Urinary bladder (tissue), 4 donors: Measurements from ENCODE around the gene ADCY10. TPM values are rescaled to one million over a fixed set of nuclear protein-coding genes. Genes with fewer than 3 reads are reported as not detected.

Experiments used
- DNase-seq: peaks from one replicate; pipeline ENCODE4 v3.0.0-alpha.2; 2015; ENCODE audit errors: extremely low spot score
- H3K27ac ChIP-seq: one replicate; pipeline ENCODE4 v1.5.1; 2013; ENCODE audit warnings: low read depth, mild to moderate bottlenecking, moderate library complexity
- H3K36me3 ChIP-seq: one replicate; pipeline ENCODE4 v1.6.1; 2013; ENCODE audit warnings: mild to moderate bottlenecking, moderate library complexity; ENCODE audit not compliant: insufficient read depth
- H3K4me1 ChIP-seq: one replicate; pipeline ENCODE4 v1.6.1; 2013; ENCODE audit warnings: mild to moderate bottlenecking, moderate library complexity; ENCODE audit not compliant: insufficient read depth
- H3K4me3 ChIP-seq: one replicate; pipeline ENCODE4 v1.5.1; 2013; ENCODE audit warnings: low read depth, low read length
- WGBS: extraction: QIAGEN DNeasy Blood & Tissue Kit; methylation state at CpG from one replicate; pipeline ENCODE4 v1.1.7; 2013; 5-methylcytosine and 5-hydroxymethylcytosine counted together
- polyA plus RNA-seq: library from polyadenylated mRNA; stranded (reverse); fragments of 200-250 nt; gene quantifications from one replicate; pipeline ENCODE4 v1.2.3, GENCODE V29; 2013
- total RNA-seq: library from RNA; depleted of rRNA; stranded (reverse); fragments of >200 nt; gene quantifications from one replicate; pipeline ENCODE4 v1.2.3, GENCODE V29; 2014
- donor health status: healthy with polysubstance abuse.
- donor health status: healthy.

ADCY10 gene
- total and polyA plus RNA-seq, 2 donors: 0.06 to 0.37 TPM

DNA sequence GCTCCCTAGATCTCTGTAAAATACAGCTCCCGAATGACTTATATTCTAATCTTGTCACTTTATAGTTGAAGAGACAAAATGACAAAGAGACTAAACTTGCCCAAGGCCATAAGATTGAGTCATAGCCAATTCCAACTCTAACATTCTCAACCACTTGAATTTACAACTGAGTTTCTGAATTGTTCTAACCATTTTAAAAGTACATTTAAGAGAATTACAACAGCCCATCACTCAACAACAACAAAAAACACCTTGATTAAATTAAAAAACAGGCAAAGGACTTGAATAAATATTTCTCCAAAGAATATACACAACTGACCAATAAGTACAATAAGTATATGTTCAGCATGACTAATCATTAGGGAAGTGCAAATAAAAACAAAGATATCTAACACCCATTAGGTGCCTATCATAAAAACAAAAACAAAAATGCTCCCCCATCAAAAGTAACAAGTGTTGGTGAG lies 8.7 kb upstream of the ADCY10 start:
- 88% methylated on average over 1 of the region's 1 CpG for WGBS
- DNase-seq: no peak
- H3K27ac ChIP-seq: no peak overlapping the region
- no peaks in the 10 kb centered on the region for H3K4me1 ChIP-seq
- H3K36me3 ChIP-seq: no peaks in the 10 kb centered on the region
- no peak overlapping the region for H3K4me3 ChIP-seq

DNA sequence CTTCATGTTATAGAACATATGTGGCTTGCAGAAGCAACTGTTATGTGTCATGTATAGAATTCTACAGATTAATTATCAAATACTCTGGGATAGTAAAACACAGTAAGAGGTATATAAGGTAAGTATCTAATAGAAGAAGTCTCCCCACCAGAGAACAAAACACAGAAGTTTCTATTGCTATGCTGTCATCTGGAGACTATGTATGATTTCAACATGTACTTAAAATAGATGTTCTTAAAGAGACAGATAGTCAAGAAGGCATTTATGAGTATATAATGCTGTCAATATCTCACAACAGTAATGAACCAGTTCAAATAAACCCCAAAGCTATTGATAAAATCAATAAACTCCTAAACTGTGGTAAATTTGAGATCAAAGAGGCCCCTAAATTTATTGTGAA lies 8.1 kb upstream of the ADCY10 start:
- H3K4me1 ChIP-seq: no peaks in the 10 kb centered on the region
- no peaks in the 10 kb centered on the region for H3K36me3 ChIP-seq
- DNase-seq: no peak
- no peak overlapping the region for H3K4me3 ChIP-seq
- no peak overlapping the region for H3K27ac ChIP-seq

DNA sequence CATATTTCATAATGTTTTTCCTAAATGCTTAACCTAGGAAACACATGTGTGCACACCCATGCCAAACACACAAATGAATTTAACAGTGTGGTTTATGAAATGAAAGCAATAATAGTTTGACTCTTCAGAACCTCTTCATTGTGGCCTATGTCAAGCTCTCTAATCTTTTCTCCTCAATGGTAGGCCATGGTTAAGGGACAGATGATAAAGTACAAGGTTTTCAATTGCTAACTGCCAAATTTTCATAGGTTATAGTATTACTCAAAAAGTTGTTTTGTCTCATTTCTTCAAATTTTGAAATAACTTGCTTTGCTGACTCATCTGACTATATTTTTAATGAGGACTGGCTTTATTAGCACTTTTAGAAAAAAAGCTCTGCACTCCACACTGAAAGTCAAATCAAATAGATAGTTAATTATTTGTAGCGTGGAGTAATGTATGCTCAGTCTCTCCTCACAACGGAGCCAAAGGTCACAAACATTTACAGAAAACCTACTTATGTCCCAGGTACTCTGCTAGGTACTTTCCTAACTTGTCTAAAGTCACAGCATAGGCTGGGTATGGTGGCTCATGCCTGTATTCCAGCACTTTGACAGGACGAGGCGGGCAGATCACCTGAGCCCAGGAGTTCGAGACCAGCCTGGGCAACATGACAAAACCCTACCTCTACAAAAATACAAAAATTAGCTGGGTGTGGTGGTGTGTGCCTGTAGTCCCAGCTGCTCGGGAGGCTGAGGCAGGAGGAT lies 3.0 kb upstream of the ADCY10 start:
- H3K27ac ChIP-seq: no peak overlapping the region
- 97% methylated on average over 6 of the region's 6 CpGs for WGBS
- no peaks in the 10 kb centered on the region for H3K36me3 ChIP-seq
- no peaks in the 10 kb centered on the region for H3K4me1 ChIP-seq
- DNase-seq: no peak
- no peak overlapping the region for H3K4me3 ChIP-seq

DNA sequence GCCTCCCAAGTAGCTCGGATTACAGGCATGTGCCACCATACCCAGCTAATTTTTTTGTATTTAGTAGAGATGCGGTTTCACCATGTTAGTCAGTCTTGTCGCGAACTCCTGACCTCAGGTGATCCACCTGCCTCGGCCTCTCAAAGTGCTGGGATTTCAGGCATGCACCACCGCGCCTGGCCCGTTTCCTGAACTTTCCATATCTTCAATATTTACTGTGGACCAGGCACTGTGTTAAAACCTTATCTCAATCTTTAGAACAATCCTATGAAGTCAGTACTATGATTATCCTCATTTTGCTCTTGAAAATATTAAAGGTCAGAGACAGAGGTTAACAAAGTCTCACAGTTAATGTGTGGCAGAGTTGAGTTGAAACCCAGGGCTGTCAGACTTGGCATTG lies 1.6 kb upstream of the ADCY10 start:
- no peaks in the 10 kb centered on the region for H3K36me3 ChIP-seq
- 95% methylated on average over 8 of the region's 8 CpGs for WGBS

DNA sequence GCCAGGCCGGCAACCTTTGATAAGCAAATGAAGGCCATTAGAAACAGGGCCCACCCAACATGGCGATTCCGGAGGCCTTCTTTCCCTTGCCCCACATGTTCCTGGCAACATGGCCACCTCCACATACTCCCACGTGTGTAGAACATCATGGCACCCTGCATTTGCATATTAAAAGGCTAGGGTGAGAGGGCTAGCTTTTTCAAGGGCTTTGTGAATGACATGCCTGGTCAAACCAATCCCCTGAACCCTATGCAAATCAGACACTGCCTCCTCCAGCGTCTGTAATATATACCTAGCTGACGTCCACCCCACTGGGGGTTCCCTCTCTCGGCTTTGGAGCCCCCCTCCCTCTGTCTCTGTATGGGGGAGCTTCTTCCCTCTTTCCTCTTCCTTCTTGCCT lies 1.6 kb downstream of the ADCY10 start:
- H3K36me3 ChIP-seq: no peaks in the 10 kb centered on the region
- H3K4me3 ChIP-seq: no peak overlapping the region
- WGBS: 76% methylated on average over 7 of the region's 7 CpGs
- H3K4me1 ChIP-seq: no peaks in the 10 kb centered on the region
- DNase-seq: no peak
- no peak overlapping the region for H3K27ac ChIP-seq

More for the DNA sequence above, 1.6 kb upstream of the ADCY10 start:
- Histone ChIP-seq H3K27ac (no peak overlapping the region), H3K4me3 (no peak overlapping the region), H3K4me1 (no peaks in the 10 kb centered on the region)
- no peak for DNase-seq

DNA sequence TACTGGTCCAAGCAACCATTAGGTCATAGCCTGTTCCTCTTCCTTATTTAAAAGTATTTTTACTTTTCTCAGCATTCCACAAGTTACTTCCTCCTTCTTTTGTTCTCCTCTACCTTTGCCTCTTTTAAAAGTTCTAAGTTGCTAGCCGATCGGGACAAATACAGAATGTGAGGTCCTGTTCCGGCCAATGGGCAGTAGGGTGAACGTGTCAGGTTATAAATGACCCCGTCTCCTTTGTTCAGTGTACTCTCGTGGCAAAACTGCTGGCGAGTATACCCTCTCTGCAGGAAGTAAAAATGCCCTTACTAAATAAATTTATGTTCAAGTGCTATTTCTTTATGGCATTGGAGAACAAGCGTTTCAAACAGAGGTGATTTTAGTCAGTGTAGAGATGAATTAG lies 2.5 kb downstream of the ADCY10 start:
- DNase-seq: no peak
- WGBS: 72% methylated on average over 8 of the region's 8 CpGs
- no peak overlapping the region for H3K4me3 ChIP-seq
- H3K4me1 ChIP-seq: no peaks in the 10 kb centered on the region
- H3K36me3 ChIP-seq: no peaks in the 10 kb centered on the region
- H3K27ac ChIP-seq: no peak overlapping the region

DNA sequence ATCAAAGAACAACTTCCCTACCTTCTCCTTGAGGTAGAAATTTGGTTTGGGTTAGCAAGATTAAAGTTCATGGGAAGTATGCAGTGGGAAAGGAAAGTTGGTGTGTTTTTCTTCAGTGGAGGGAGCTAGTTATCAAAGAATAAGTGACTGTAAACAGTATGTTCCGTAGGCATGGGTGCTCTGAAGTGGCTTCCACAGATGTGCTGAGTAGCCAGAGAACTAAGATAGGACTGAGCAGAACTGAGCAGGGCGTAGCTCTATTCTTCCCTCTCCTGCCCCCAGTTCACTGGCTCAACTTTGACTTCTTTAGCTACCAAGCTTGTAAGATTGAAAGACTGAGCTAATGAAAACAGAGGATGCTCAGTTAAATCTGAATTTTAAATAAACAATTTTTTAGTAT lies 3.4 kb downstream of the ADCY10 start:
- 44% methylated on average over 2 of the region's 2 CpGs for WGBS
- no peak overlapping the region for H3K27ac ChIP-seq
- no peaks in the 10 kb centered on the region for H3K36me3 ChIP-seq
- H3K4me1 ChIP-seq: no peaks in the 10 kb centered on the region
- no peak overlapping the region for H3K4me3 ChIP-seq
- DNase-seq: no peak

DNA sequence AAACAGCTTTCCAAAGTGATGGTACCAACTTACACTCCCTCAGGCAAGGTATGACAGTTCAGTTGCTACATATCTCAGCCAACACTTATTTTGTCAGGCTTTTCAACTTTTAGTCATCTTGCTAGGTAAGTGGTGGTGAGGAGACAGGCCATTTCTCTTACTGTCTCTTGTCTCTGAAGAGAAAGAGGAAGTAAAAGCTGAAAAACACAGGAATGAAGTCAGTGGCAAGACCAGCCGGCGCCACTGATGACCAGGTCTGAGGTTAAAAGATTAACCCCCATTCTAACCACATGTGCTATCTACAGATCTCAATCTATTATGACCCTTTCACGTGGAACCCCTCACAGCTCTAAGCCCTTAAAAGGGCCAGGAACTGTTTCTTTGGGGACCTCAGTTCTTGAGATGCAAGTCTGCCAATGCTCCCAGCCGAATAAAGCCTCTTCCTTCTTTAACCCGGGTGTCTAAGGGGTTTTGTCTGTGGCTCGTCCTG lies 4.2 kb downstream of the ADCY10 start:
- 87% methylated on average over 6 of the region's 6 CpGs for WGBS
- no peak for DNase-seq
- H3K4me1 ChIP-seq: no peaks in the 10 kb centered on the region
- no peak overlapping the region for H3K4me3 ChIP-seq
- no peaks in the 10 kb centered on the region for H3K36me3 ChIP-seq
- H3K27ac ChIP-seq: no peak overlapping the region

DNA sequence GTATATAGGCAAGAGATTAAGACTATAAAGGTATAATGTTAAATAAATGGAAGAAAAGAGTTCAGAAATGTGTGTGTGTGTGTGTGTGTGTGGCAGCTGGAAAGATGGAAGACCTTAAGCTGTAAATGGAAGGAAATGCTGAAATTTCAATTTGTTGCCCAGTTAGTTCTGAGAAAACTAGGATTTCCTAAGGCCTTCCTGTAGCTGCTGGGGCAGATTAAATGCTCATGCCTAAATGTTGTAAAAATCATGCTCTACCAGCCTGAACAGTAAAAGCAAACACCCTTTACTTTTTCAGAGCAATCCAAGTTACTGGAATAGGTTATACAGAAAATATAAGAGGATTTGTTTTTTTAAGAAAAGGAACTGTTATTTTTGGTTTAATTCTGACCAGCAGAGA lies 8.3 kb downstream of the ADCY10 start:
- H3K4me3 ChIP-seq: no peak overlapping the region
- no peak for DNase-seq
- no peaks in the 10 kb centered on the region for H3K36me3 ChIP-seq
- no peaks in the 10 kb centered on the region for H3K4me1 ChIP-seq
- no peak overlapping the region for H3K27ac ChIP-seq

DNA sequence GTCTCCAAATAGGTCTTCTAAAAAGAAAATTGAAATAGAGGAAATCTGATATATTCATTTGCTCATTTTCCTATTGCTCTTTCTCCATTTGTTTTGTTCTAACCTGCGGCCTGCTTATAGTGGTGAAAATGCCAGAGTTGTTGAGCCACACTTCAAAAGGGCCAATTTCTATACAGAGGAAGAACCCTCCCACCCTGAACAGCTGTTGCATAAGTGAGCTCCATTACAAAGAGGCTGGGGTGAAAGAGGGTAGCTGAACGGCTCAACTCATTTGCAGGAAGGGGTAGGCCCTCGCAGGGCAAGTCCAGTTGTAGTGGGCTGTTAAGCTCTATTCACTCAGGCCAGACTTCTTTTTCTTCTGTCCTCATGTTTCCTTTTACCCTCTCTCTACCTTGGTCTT lies 8.8 kb downstream of the ADCY10 start:
- H3K4me1 ChIP-seq: no peaks in the 10 kb centered on the region

DNA sequence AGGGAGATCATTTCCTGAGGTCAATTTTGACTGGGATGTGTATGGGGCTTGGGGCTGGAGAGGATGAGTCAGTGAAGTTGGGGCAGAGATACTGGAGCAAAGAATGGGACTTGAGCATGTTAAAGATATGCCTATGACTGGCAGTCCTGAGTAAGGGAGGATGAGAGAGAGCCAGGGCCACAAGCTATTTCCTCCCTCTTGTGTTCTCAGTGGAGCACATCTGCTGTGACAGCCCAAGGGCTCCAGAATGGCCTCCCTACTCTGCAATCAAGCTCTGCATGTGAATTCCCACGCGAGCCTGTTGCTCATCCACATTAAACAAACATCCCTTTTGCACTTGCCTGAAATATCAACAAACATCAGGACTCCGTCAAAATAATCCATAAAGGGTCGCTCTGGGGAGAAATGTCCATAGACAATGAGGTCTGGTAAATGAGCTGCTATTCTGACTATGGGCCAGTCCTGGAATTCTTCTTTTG lies 9.2 kb downstream of the ADCY10 start:
- Histone ChIP-seq H3K4me1 (no peaks in the 10 kb centered on the region), H3K4me3 (no peak overlapping the region), H3K27ac (no peak overlapping the region), H3K36me3 (no peaks in the 10 kb centered on the region)
- no peak for DNase-seq
- 43% methylated on average over 4 of the region's 4 CpGs for WGBS

More for the DNA sequence above, 8.8 kb downstream of the ADCY10 start:
- no peak for DNase-seq
- Histone ChIP-seq H3K36me3 (no peaks in the 10 kb centered on the region), H3K27ac (no peak overlapping the region), H3K4me3 (no peak overlapping the region)
- 69% methylated on average over 3 of the region's 3 CpGs for WGBS

DNA sequence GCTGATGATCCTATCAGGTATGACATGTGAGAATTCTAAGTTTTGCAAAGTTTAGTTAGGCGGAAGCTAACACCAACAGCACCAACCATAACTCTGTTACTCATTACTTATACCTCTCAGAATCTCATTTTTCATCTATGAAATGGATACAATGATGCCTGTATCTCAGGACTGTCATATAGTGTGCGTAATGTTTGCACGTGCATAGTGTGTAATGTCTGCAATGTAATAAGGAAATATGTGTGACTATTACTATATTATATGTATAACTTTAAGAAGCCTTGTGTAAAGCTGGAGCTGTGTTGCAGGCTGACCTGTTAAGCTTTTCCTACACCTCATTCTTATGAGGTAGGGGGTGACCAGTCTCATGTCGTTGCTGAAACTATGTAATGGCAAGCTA lies 13.0 kb downstream of the ADCY10 start:
- 94% methylated on average over 4 of the region's 4 CpGs for WGBS
- no peak for DNase-seq
- Histone ChIP-seq H3K4me3 (no peak overlapping the region), H3K4me1 (no peaks in the 10 kb centered on the region), H3K27ac (no peak overlapping the region), H3K36me3 (no peaks in the 10 kb centered on the region)

DNA sequence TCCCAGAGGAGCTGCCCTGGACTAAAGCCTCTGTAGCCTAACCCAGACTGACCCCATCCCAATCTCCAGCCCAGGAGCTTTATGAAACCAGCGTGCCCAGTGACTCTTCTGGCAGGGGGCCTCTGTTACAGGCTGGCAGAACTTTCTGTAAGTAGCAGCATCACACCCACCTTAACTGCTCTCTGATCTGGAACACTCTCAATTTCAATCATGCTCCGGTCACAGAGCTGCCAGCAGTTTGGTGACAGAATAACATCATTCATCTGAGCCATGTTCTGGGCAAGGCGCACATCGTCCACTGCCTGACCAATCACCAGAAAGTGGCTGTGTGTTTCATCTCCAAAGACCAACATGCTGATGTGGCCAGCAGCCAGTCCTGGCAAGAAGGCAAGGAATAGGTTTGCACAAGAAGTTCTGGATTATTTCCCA lies 14.7 kb downstream of the ADCY10 start:
- Histone ChIP-seq H3K27ac (no peak overlapping the region), H3K4me3 (no peak overlapping the region), H3K36me3 (no peaks in the 10 kb centered on the region), H3K4me1 (no peaks in the 10 kb centered on the region)
- WGBS: 78% methylated on average over 4 of the region's 4 CpGs
- no peak for DNase-seq

DNA sequence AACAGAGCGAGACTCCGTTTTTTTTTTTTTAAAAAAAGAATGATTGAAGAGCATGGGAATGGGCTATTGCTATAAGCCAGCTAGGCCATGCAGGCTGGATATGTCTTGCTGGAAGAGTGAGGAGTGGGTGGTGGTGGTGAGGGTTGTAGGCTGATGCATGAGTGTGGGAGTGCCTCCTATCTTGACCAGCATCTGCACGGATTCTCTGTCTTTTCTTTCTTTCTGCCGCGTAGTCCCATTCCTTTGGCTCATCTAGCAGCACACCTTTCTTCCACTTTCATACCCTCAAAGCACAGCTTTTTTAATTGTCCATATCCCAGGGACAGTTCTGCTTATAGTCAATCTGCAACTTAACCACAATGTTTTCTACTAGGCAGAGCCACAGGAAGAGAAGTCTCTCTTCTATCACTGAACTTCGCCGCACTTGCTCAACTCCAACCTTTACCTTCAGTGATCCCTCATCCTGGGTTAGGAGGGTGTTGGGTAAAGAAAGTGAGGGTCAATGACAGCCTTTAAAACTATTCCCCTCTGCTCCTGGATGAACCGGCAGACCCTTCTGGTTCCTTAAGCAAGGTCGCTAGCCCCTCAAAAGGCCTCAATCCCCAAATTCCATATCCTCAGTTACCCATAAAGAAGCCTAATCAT lies 15.2 kb downstream of the ADCY10 start:
- Histone ChIP-seq H3K4me3 (no peak overlapping the region), H3K4me1 (no peaks in the 10 kb centered on the region), H3K27ac (no peak overlapping the region), H3K36me3 (no peaks in the 10 kb centered on the region)
- DNase-seq: no peak
- WGBS: 97% methylated on average over 9 of the region's 9 CpGs
